Thyroid gland (tissue), 4 donors: ENCODE measurements around the gene MISP. TPM values are rescaled to one million over a fixed set of nuclear protein-coding genes. Genes with fewer than 3 reads are reported as not detected.

ENCODE experiments used
- DNase-seq, 2 donors: peaks; one replicate each; pipeline ENCODE4 v3.0.0-alpha.2; 2019
- H3K27ac ChIP-seq, 3 donors: fragments of 200-600 bp; sonication (generic); 1 replicate in 2 of 3; 2 replicates in 1 of 3; pipeline ENCODE4 v1.5.1; 2016 to 2019; ENCODE audit warnings: mild to moderate bottlenecking in 1 of 3, moderate library complexity in 1 of 3
- H3K27me3 ChIP-seq: fragments of 200-600 bp; sonication (generic); one replicate; pipeline ENCODE4 v1.5.1; 2019
- H3K36me3 ChIP-seq, 2 donors: fragments of 200-600 bp; sonication (generic); one replicate each; pipeline ENCODE4 v1.5.1; 2016 to 2019
- H3K4me1 ChIP-seq, 2 donors: fragments of 200-600 bp; sonication (generic); one replicate each; pipeline ENCODE4 v1.5.1; 2017 to 2019
- H3K4me3 ChIP-seq, 3 donors: fragments of 200-600 bp; sonication (generic); replicated peaks in 1 of 3; 1 replicate in 2 of 3; 2 replicates in 1 of 3; pipeline ENCODE4 v1.5.1; 2016; ENCODE audit warnings: mild to moderate bottlenecking in 1 of 3
- H3K9me3 ChIP-seq: fragments of 200-600 bp; sonication (generic); one replicate; pipeline ENCODE4 v1.5.1; 2017
- CTCF ChIP-seq, 6 experiments: fragments of 200-600 bp in 3 of 6; fragments of 450-650 bp in 3 of 6; sonication (generic) in 3 of 6; IDR thresholded peaks; one replicate each; pipeline ENCODE4 v1.5.1; 2016 to 2019; ENCODE audit warnings: antibody characterized with exemption in 6 of 6, mild to moderate bottlenecking in 2 of 6, inconsistent platforms in 1 of 6, moderate library complexity in 1 of 6
- POLR2A ChIP-seq, 2 donors: fragments of 450-650 bp; IDR thresholded peaks; one replicate each; pipeline ENCODE4 v1.6.1; 2017; ENCODE audit warnings: antibody characterized with exemption in 2 of 2, mild to moderate bottlenecking in 2 of 2, moderate library complexity in 1 of 2
- WGBS, 2 donors: methylation state at CpG; one replicate each; pipeline ENCODE4 v1.1.5; 2017; 5-methylcytosine and 5-hydroxymethylcytosine counted together
- intact Hi-C: fragments of 100-400 bp; cut with DNase I; formaldehyde crosslinking; loops from one replicate; pipeline ENCODE4 v1.15.1; 2023
- microRNA counts, 2 donors: library from miRNA; unstranded; fragments of <30 nt; microRNA quantifications; one replicate each; lab custom pipeline; 2016 to 2017
- microRNA-seq: library from miRNA; unstranded; fragments of <30 nt; microRNA quantifications from one replicate; pipeline ENCODE4, GENCODE V29; 2016
- small RNA-seq: library from RNA; depleted of rRNA; stranded (forward); fragments of <200 nt; gene quantifications from one replicate; pipeline ENCODE3, GENCODE V24; 2016
- total RNA-seq, 4 donors: library from RNA; depleted of rRNA; stranded (reverse); fragments of >200 nt; gene quantifications; one replicate each; pipeline ENCODE4 v1.2.3, GENCODE V29; 2016

MISP gene
- total RNA-seq, 4 donors from 2014 or later, result 0.63 to 0.68 TPM; not detected in 2

- intact Hi-C loops, result no loop called here
- DNase-seq, result no peak
- Histone ChIP-seq H3K27me3 (no peaks in the 10 kb centered on the region), H3K4me3 (no peak overlapping the region), H3K27ac (no peak overlapping the region), H3K36me3 (peaks cover 55 to 57% of the 10 kb centered on the region in 2 donors), H3K9me3 (no peaks in the 10 kb centered on the region), H3K4me1 (no peaks in the 10 kb centered on the region)
- TF ChIP-seq CTCF (IDR thresholded peaks at IDR 0.05) (no peak), POLR2A (IDR thresholded peaks at IDR 0.05) (no peak)
- WGBS, 2 donors, result 92 to 94% methylated on average over 47 to 64 of the region's 80 CpGs
Measured at GRCh38 chr19:812049-812746, 61.3 kb downstream of the MISP start.

GRCh38 chr19:812747-813218, 61.9 kb downstream of the MISP start:
- Histone ChIP-seq H3K4me3 (no peak overlapping the region), H3K9me3 (no peaks in the 10 kb centered on the region), H3K4me1 (no peaks in the 10 kb centered on the region), H3K27ac (no peak overlapping the region), H3K27me3 (no peaks in the 10 kb centered on the region), H3K36me3 (peaks cover 49 to 51% of the 10 kb centered on the region in 2 donors)
- intact Hi-C loops, result no loop called here
- WGBS, 2 donors, result 91 to 92% methylated on average over 68 to 69 of the region's 72 CpGs
- DNase-seq, result no peak
- TF ChIP-seq CTCF (IDR thresholded peaks at IDR 0.05), result no peak
- no peak for TF ChIP-seq POLR2A (IDR thresholded peaks at IDR 0.05)

GRCh38 chr19:813219-814151, 62.6 kb downstream of the MISP start:
- intact Hi-C loops, result no loop called here
- H3K27ac ChIP-seq, result no peak overlapping the region
- no peaks in the 10 kb centered on the region for H3K27me3 ChIP-seq
- no peak overlapping the region for H3K4me3 ChIP-seq
- peaks cover 42 to 44% of the 10 kb centered on the region in 2 donors for H3K36me3 ChIP-seq
- DNase-seq, result no peak
- no peaks in the 10 kb centered on the region for H3K4me1 ChIP-seq
- no peaks in the 10 kb centered on the region for H3K9me3 ChIP-seq
- WGBS, 2 donors, result 97% methylated on average over 70 to 75 of the region's 87 CpGs
- TF ChIP-seq POLR2A (IDR thresholded peaks at IDR 0.05), result no peak
- TF ChIP-seq CTCF (IDR thresholded peaks at IDR 0.05), result no peak

MicroRNAs encoded within 50 kb of the gene (microRNA counts, 767-probe panel; counts per million panel counts)
- microRNA hsa-miR-3187-3p (lab: Ali Mortazavi, UCI), result 0 counts per million in 2 donors

Small RNA genes within 50 kb of the gene (microRNA-seq; reads per million reads assigned to microRNA genes)
- gene MIR3187 (2.6 reads per million), gene MIR4745 (not detected)

Small RNA genes within 50 kb of the gene (small RNA-seq; reads per million reads assigned to genes)
- gene MIR3187, result not detected

Other genes starting within 250 kb of the MISP start
- 100 to 1,000 TPM in 2 of 4 donors, 10 to 100 TPM in 2; 50.8 to 147 (median 99.6) TPM for gene TPGS1, start 243.6 kb upstream of the MISP start, total RNA-seq
- 10 to 100 TPM; 44.8 to 64.7 (median 48.2) TPM for gene CDC34, start 219.4 kb upstream of the MISP start, total RNA-seq
- 1 to 10 TPM in 1 of 4 donors, under 1 TPM in 1, not detected in 2; 0.78 to 1.9 TPM for gene GZMM, start 207.1 kb upstream of the MISP start, total RNA-seq
- gene BSG, start 178.5 kb upstream of the MISP start, total RNA-seq, result 100 to 1,000 TPM; 349 to 702 (median 569) TPM
- gene HCN2, start 161.2 kb upstream of the MISP start, total RNA-seq, result not detected
- gene POLRMT, start 117.6 kb upstream of the MISP start, total RNA-seq, result 10 to 100 TPM; 23.2 to 39.7 (median 33.1) TPM
- gene FGF22, start 111.2 kb upstream of the MISP start, total RNA-seq, result not detected
- gene RNF126, start 87.9 kb upstream of the MISP start, total RNA-seq, result 10 to 100 TPM; 41.4 to 55.5 (median 53.5) TPM
- 10 to 100 TPM; 16.2 to 73.4 (median 62.9) TPM for gene FSTL3, start 74.7 kb upstream of the MISP start, total RNA-seq
- not detected for gene PRSS57, start 55.7 kb upstream of the MISP start, total RNA-seq
- gene PALM, start 42.2 kb upstream of the MISP start, total RNA-seq, result 10 to 100 TPM; 18.9 to 45.5 (median 27.7) TPM
- gene PTBP1, start 46.3 kb downstream of the MISP start, total RNA-seq, result 100 to 1,000 TPM; 161 to 277 (median 199) TPM
- not detected for gene PLPPR3, start 70.8 kb downstream of the MISP start, total RNA-seq
- not detected for gene AZU1, start 76.7 kb downstream of the MISP start, total RNA-seq
- gene PRTN3, start 89.9 kb downstream of the MISP start, total RNA-seq, result not detected
- 1 to 10 TPM in 3 of 4 donors, not detected in 1; 1.9 to 2.1 (median 2.1) TPM for gene ELANE, start 101.2 kb downstream of the MISP start, total RNA-seq
- gene CFD, start 108.6 kb downstream of the MISP start, total RNA-seq, result 1,000 to 10,000 TPM in 1 of 4 donors, 100 to 1,000 TPM in 3; 339 to 1,037 (median 506) TPM
- gene MED16, start 142.1 kb downstream of the MISP start, total RNA-seq, result 10 to 100 TPM; 33.2 to 66.5 (median 54.3) TPM
- not detected for gene RNU6-9, start 142.4 kb downstream of the MISP start, total RNA-seq
- 10 to 100 TPM; 29.2 to 45.8 (median 34.9) TPM for gene R3HDM4, start 162.1 kb downstream of the MISP start, total RNA-seq
- not detected for gene KISS1R, start 166.2 kb downstream of the MISP start, total RNA-seq
- 1 to 10 TPM; 2.6 to 7.7 (median 3.9) TPM for gene ARID3A, start 174.9 kb downstream of the MISP start, total RNA-seq
- gene WDR18, start 233.2 kb downstream of the MISP start, total RNA-seq, result 10 to 100 TPM; 15.2 to 73.5 (median 46.8) TPM
- gene GRIN3B, start 249.3 kb downstream of the MISP start, total RNA-seq, result under 1 TPM in 1 of 4 donors, not detected in 3; 0.22 TPM